HG02885 (cell line): Measurements from ENCODE around the gene IFT57.

ENCODE experiments used
- ATAC-seq: cut with Tn5 transposase; IDR thresholded peaks from one replicate; pipeline ENCODE4 v1.9.1; 2021; ENCODE audit warnings: mild to moderate bottlenecking; ENCODE audit not compliant: unreplicated experiment, poor library complexity

IFT57 gene

DNA sequence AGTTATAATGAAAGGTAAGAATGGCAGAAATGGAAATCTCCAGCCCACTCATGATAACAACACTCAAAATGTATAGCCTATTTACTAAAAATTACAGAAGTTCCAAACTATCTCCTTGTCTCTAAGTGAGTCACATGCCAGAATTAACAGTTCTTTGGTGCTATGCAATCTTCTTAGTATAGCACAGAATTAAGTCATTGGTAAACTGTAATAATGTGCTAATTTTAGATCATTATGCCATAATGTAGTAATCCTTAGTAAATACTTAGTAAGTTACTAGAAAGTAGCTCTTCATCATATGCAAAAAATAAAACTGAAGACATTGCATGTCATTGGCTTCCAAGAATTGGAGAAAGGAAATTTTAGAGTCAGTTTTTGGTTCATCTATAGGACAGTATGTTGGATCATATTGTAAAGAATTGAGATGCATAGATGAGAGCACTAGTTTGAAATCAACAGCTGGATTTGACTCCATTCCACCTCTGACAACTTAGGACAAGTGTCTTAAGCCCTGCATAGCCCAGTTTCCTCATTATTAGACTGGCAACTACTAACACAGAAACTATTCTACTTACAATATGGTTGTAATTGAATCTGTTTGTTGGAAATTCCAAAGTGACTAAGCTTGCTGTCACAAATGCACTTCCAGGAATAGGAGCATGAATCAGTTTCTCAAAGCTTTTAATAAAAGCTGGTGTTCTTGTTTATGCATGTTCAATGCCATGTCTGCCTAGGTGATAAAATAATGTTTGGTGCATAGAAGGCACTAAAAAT lies 91.3 kb downstream of the IFT57 start:
- ATAC-seq: no peak

DNA sequence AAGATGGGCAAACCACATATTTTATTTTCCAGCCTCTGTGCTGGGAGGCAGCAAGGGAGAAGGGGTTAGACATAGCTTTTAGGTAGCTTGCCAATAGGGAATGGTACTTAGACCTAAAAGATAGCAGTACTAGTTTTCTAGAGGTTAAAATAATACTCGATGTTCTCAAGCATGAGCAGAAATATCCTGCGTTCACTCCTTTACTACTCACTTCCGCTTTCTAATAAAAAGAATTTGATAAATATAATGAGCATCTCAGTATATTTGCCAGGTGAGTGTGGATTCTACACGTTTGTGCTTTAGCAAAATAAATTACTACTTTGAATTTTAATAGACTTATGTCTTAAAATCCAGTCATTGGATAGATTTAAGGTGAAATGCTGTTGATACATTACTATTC lies 92.0 kb downstream of the IFT57 start:
- ATAC-seq: no peak

DNA sequence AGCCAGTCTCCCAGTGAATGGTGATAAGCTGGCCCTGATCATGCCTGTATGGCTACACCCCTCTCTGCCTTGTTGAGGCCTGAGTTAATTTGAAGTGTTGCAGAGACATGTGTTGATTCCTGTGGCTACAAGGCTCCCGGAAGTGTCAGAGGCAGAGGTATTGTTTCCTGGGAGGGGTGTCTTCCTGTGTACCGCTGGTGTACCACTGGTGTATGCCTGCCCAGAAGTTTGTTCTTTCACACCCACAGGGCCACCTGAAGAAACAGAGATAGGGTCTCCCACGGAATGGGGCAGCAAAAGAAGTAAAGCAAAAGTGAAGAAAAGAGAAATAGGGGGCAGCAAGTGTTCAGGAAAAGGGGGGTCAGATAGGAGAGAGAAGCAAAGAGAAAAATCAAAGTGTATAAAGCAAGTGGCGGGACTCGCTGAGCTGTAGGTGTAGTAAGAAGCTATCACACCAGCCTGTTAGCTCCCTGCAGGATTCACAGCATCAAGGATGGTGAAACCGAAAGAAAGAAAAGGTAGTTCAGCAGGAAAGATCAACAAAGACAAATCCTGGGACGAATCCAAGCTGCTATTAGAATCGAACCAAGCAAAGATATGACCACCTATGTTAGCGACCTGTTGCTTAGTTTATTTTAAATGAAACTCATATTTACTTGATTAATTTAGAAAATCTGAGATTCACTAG lies 94.8 kb downstream of the IFT57 start:
- no peak for ATAC-seq

DNA sequence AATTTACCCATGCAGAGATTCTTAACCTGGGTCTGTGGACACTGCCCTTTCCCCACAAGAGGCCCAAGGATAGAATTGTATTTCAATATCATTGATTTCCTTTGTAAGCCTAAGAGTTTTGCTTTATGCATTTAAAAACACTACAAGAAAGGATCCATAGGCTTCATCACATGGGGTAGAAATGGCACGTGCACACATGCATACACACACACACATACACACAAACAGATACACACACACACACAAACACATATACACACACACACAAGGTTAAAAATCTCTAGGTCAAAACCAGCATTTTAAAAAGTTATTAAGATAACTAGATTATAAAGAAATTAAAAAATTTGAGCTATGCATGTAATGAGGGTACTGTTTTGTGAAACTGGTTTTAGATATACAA lies 95.9 kb downstream of the IFT57 start:
- no peak for ATAC-seq

DNA sequence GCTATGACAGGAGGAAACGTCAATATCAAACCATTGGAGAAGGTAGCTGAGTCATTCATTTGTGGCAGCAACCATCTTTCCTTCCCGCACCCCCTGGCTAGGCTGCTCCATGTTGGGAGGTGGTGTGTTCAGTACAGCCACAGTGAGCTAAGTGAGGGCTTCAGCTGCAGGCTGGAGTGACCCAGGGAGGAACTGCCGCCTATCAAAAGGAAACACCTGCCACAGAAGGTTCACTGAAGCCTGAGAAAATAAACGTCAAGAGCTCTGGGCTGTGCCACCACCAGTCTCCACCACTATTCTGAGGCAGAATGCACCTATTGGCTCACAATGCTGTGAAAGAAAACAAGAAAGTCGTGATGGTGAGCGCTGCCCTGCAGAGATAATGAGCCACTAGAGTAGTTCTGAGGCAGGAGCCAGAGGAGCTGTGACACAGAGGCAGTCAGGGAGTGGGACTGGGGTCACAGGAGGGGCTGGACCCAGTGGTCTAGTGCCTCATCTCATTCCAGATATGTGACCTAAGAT lies 96.6 kb downstream of the IFT57 start:
- ATAC-seq: peak; percentile 53

DNA sequence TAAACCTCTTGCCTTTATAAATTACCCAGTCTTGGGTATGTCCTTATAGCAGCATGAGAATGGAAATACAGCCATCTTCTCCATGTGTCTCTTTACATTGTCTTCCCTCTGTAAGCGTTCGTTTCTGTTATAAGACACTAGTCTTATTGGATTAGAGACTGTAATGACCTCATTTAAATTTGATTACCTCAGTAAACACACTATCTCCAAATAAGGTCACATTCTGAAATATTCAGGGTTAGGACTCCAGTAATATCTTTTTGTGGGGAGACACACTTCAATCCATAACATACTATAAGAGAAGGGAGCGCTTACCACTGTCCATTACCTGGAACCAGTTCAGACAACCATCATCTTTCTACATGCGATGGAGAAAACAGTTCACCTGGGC lies 97.1 kb downstream of the IFT57 start:
- no peak for ATAC-seq

DNA sequence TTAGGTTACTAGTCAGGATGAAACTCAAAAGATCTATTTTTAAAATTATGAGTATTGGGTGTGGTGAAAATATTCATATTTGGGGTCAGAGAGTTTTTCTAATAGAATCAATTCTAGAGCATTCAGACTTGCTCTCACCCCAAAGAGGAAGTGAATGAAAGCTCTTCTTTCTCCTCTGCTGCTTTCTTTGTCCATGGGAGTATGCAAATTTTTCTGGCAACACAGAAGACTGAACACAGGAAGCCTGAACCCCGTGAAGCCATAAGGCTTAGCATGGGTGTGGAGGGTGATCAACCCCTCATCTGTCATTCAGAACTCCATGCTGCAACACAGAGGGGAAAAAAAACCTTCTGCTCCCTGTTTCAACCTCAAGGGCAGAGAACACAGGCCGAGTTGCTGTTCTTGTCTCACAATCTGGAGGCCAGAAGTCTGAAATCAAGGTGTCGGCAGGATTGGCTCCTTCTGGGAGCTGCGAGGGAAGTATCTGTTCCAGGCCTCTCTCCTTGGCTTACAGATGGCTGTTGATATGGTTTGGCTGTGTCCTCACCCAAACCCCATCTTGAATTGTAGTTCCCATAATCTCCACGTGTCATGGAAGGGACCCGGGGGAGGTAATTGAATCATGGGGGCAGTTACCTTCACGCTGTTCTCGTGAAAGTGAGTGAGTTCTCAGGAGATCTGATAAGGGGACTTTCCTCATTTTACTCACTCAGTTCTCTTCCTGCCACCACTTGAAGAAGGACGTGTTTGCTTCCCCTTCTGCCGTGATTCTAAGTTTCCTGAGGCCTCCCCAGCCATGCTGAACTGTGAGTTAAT lies 97.7 kb downstream of the IFT57 start:
- peak; percentile 85 for ATAC-seq

DNA sequence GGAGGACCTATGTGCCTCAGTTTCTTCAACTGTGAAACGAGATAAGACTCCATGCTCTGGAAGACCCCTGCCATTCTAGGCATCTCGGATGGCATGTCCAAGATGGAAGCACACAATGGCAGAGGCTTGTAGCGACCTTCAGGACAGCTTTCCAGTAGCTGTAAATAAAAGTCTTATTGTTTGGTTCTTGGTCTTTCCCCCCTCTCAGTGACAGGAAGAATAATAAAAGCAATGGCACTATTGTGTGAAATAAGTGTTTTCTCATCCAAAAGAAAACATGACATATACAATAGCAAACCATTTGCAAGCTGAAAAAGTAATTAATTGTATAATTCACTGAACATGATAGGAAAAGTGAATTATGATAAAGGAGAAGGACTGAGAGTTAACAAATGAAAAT lies 98.9 kb downstream of the IFT57 start:
- ATAC-seq: no peak

DNA sequence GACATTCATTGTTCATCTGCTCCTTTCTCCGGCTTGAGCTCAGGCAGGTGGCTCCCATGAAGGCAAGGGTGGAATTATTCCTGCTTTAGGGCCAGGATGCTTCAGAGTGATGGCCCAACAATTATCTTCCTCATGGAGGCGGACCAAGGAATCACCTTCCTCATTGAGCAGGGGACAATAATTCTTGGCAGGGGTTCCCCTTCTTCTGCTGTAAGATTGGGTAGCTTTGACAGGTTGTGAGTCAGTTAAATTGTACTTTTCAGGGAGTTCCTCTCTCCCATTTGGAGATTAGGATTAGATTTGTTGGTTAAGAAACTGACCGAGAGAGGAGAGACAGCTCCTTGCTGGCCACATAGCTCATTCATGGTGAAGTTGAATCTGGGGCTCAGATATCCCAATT lies 99.9 kb downstream of the IFT57 start:
- ATAC-seq: no peak

DNA sequence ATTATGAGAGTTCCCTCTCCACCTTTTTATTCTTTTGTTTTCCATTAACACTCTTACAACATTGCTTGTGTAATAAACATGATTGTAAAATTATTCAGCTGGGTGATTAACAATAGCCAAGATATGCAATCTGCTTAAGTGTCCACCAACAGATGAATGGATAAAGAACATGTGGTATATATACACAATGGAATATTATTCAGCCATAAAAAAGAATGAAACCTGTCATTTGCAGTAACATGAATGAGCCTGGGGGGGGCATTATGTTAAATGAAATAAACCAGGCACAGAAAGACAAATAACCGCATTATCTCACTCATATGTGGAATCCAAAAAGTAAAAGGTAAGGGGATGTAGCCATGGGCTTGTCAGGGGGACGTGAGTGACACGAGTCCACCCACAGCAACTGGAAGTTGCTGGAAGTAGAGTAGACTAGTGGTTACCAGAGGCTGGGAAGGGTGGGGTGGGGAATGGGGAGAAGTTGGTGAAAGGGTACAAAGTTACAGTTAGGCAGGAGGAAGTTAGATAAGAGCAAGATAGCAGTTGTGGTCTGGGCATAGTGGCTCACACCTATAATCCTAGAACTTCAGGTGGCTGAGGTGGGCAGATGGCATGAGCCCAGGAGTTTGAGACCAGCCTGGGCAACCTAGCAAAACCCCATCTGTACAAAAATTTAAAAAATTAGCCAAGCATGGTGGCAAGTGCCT lies 102.7 kb downstream of the IFT57 start:
- ATAC-seq: no peak

DNA sequence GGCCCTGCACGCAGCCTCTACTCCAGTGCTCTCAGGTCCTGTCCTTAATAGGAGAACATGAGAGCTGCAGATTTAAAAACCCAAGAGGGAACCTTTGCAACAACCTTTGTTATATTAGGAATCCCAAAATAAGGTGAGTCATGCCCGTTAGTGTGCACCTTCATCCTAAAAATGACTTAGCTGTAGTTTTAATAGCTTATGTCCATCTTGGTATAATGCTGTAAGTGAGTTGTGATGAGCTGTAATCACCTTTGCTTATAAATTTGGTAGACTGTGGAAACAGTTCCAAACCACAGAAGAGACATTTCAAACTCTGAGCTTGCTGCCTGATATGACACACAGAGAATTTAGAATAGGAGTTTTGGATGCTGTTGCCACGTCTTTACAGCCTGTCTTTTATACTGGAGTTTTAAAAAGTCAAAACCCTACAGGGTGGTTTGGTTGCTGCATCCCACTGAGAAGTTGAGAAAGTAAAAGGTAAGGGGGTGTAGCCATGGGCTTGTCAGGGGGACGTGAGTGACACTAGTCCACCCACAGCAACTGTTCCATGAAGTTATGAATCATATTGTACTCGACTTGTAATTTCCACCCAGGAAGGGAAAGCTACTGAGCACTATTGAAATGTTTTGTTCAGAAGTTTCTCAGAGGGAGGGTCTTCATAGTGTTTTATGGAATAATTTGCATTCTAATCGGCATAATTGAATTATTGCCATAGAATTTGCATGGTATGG lies 104.0 kb downstream of the IFT57 start:
- no peak for ATAC-seq

DNA sequence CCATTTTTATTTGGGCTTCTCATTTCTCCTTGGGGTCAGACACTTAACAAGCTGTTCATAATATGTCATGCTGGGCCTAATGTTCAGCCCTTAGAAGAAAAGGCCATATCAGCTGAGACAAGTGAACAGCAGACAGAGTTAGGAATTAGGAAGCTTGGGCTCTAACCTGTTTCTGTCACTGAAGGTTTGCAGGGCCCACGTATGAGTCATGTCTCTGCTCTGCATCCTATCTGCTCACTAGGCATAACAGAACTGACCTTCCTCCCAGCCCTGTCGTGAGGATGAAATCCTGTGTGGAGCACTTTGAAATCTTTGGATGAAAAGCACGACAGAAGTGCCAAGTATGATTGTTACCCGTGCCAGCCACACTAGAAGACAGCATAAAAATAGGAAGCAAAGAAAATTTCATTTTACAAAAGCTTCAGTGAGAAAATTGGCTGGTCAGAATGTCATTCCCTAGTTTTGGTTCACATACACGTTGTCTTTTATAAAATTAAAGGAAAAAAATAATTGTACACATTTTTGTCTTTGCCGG lies 104.9 kb downstream of the IFT57 start:
- peak; percentile 40 for ATAC-seq

DNA sequence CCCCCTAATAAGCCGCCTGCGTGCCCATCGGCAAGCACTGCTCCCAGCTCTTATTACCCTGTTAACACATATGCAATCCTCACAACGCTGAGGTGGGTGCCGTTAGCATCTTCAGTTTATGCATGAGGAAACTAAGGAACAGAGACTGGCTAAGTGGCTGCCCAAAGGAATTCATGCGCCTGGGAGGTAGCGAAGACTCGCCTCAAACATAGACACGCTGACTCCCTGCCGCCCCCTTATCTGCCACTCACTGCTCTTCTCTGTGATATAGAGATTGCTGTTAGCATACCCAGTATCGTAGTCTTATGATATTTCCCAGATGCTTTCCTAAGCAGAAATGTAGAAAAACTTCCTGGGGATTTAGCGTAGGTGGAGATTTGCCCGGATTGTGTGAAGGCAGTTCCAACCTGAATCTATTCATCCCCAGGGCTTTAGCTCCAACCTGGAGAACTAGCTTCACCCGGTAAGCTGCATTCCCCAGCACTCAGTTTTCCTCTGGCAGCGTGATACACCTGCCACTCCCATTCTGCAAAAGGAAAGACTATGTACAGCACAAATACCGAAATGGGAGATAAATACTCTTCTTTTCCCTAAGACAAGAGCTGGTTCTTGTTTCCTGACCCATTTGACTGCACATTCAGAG lies 107.7 kb downstream of the IFT57 start:
- no peak for ATAC-seq

DNA sequence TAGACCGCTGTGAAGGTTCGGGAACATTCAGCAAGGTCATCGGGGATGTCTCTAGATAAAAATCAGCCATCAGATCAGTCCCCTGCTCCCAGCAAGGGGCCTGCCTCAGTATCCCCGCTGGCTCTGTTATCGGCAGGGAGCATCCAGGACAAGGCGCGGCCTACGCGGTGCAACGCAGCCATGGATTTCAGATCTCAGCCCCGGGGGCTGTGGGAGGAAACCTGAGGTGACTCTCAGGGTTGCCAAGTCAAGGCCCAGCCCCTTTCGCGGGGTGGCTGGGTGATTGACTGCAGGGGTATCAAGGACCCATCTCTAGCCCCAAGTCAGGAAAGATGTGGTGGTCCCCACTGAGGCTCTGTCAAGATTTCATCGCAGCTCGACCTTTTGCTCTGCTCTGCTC lies 108.2 kb downstream of the IFT57 start:
- no peak for ATAC-seq

DNA sequence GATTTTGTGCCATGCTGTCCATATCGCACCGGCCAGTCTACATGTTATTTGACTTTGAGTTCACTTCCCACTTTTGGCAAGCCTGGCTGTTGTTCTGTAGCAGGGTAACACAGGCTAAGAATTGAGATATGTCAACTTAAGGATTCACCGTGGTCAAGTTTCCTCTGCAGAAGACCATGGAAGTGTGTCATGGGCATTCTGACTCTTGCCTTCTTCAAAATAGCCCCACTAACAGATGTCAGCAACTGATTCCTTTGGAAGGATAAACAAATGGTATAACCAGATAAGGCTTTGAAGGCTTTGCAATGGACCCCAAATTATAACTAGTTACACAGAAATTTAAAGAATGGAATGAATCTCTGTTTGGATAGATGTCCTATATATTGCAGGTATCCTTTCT lies 111.3 kb downstream of the IFT57 start:
- ATAC-seq: no peak
